Measurements from ENCODE around the gene ALPI.

ALPI gene

GRCh38 chr2:232491139-232491780, 35.3 kb downstream of the ALPI start:
- TF ChIP-seq POLR2A (IDR thresholded peaks at IDR 0.05; ENCODE audit: extremely low read depth, insufficient read length) (no peak), MYC (IDR thresholded peaks at IDR 0.05; ENCODE audit: low read depth, low read length) (no peak)
- TF ChIP-seq, protein P1, sequence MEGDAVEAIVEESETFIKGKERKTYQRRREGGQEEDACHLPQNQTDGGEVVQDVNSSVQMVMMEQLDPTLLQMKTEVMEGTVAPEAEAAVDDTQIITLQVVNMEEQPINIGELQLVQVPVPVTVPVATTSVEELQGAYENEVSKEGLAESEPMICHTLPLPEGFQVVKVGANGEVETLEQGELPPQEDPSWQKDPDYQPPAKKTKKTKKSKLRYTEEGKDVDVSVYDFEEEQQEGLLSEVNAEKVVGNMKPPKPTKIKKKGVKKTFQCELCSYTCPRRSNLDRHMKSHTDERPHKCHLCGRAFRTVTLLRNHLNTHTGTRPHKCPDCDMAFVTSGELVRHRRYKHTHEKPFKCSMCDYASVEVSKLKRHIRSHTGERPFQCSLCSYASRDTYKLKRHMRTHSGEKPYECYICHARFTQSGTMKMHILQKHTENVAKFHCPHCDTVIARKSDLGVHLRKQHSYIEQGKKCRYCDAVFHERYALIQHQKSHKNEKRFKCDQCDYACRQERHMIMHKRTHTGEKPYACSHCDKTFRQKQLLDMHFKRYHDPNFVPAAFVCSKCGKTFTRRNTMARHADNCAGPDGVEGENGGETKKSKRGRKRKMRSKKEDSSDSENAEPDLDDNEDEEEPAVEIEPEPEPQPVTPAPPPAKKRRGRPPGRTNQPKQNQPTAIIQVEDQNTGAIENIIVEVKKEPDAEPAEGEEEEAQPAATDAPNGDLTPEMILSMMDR (IDR thresholded peaks at IDR 0.05; ENCODE audit: low read depth, low read length) = no peak
- TF ChIP-seq, protein P2, sequence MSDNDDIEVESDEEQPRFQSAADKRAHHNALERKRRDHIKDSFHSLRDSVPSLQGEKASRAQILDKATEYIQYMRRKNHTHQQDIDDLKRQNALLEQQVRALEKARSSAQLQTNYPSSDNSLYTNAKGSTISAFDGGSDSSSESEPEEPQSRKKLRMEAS (IDR thresholded peaks at IDR 0.05; ENCODE audit: low read depth, low read length) = no peak
- DNase-seq (ENCODE audit: low read depth) = no peak
- H3K4me3 ChIP-seq (ENCODE audit: low read depth, low read length) = no peak overlapping the region

DNA sequence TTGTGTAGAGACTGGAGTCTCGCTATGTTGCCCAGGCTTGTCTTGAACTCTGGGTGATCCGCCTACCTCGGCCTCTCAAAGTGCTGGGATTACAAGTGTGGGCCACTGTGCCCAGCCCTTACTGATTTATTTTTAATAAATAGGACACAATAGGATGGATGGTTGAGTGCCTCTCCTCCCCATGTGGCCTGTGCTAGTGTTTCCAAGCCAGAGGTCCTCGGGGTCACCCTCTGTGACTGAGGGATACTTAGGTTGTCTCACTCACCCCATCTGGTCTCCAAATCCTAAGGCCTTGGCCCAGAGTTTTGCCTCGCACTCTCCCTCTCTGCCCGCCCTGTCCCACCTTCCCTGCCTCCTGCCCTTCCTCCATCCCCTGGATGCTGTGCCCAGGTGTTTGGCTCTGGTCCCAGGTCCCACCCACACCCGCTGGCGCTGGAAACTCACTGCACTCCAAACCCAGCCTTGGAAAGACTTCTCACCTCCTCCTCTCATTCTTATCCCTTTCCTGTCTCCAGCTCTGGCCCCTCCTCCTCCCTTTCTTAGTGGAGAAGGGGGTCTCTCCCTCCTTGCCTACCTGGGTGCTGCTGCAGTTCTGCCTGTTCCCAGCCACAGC, 36.4 kb downstream of the ALPI start:
- H3K4me3 ChIP-seq (ENCODE audit: low read depth, low read length) = no peak overlapping the region
- TF ChIP-seq MYC (IDR thresholded peaks at IDR 0.05; ENCODE audit: low read depth, low read length) (no peak), POLR2A (IDR thresholded peaks at IDR 0.05; ENCODE audit: extremely low read depth, insufficient read length) (no peak)
- TF ChIP-seq, protein P1 (IDR thresholded peaks at IDR 0.05; ENCODE audit: low read depth, low read length) = no peak
- TF ChIP-seq, protein P2 (IDR thresholded peaks at IDR 0.05; ENCODE audit: low read depth, low read length) = no peak
- no peak for DNase-seq (ENCODE audit: low read depth)

DNA sequence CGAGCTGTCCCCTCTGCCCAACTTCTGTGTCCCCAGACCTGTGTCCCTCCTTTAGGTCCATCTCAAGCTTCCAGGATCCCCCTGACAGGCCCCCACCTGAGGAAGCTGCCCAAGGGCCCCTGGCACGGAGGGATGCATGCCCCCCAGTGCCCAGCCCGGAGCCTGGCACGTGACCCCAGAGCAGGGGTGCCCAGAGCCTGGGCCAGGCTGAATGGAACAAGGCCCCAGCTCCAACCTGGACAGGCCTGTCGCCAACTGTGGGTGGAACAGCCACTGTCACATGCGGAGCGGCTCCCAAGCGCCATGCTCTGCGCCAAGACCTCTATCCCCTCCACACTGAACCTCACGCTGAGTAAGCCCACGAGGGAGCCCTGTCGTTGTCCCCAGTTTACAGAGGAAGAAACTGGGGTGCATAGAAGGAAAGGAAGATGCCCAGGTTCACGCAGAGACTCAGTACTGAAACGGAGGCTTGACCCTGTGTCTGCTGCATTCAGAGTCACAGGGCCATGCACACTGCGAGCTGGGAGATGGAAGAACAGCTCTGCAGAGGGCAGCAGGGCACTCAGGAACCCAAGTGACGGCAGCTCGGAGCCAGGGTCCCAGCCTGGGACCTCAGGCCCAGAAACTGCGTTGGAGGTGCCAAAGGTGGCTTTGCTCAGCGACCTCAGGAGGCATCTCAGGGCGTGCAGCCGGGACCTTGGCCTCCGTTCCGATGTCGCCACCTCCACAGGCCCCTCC, 37.2 kb downstream of the ALPI start:
- TF ChIP-seq MYC (IDR thresholded peaks at IDR 0.05; ENCODE audit: low read depth, low read length) = no peak
- TF ChIP-seq, protein P2 (IDR thresholded peaks at IDR 0.05; ENCODE audit: low read depth, low read length) = no peak
- TF ChIP-seq, protein P1 (IDR thresholded peaks at IDR 0.05; ENCODE audit: low read depth, low read length) = no peak
- no peak for TF ChIP-seq POLR2A (IDR thresholded peaks at IDR 0.05; ENCODE audit: extremely low read depth, insufficient read length)
- no peak for DNase-seq (ENCODE audit: low read depth)
- no peak overlapping the region for H3K4me3 ChIP-seq (ENCODE audit: low read depth, low read length)

DNA sequence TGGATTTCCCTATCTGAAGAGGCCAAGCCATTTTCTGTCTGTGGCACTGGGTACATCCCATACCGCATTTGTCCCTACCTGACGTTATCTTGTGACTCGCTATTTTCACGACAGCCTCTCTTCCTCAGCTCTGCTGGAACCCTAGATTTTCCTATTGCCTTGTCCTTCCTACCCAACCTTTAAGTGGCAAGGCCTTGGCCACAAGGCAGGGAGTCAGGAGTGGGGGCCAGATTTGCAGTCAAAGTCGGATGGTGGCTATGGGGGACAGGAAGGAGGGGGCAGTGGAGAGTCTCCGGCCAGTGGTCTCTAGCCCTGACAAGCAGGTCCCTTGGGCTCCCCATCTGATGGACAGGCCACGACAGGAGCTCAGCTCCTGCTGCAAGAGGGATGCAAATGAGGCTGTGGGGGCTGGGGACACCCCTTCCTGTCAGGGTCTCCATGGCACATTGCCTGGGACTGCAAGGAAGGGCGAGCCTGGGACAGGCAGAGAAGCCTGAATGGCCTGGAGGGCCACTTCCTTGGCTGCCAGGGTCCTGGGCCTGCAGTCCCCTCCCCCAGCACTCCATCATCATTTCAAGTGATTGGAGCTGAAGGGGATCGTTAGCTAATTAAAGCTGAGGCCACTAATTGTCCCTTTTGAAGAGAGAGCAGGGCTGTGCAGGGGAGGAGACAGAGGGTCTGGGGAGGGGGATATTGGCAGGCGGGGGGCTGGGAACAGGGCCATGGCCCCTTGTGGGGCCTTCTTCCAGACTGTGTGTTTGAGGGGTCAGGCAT, 37.9 kb downstream of the ALPI start:
- no peak for TF ChIP-seq MYC (IDR thresholded peaks at IDR 0.05; ENCODE audit: low read depth, low read length)
- no peak for TF ChIP-seq POLR2A (IDR thresholded peaks at IDR 0.05; ENCODE audit: extremely low read depth, insufficient read length)
- TF ChIP-seq, protein P1 (IDR thresholded peaks at IDR 0.05; ENCODE audit: low read depth, low read length) = no peak
- TF ChIP-seq, protein P2 (IDR thresholded peaks at IDR 0.05; ENCODE audit: low read depth, low read length) = no peak
- DNase-seq (ENCODE audit: low read depth) = no peak
- H3K4me3 ChIP-seq (ENCODE audit: low read depth, low read length) = no peak overlapping the region

GRCh38 chr2:232494542-232494941, 38.6 kb downstream of the ALPI start:
- no peak overlapping the region for H3K4me3 ChIP-seq (ENCODE audit: low read depth, low read length)
- TF ChIP-seq, protein P1 (IDR thresholded peaks at IDR 0.05; ENCODE audit: low read depth, low read length) = no peak
- TF ChIP-seq MYC (IDR thresholded peaks at IDR 0.05; ENCODE audit: low read depth, low read length) = no peak
- TF ChIP-seq POLR2A (IDR thresholded peaks at IDR 0.05; ENCODE audit: extremely low read depth, insufficient read length) = no peak
- no peak for DNase-seq (ENCODE audit: low read depth)

All from NB4 (cell line).